ENCODE results near the gene STBD1.

The STBD1 gene

DNA sequence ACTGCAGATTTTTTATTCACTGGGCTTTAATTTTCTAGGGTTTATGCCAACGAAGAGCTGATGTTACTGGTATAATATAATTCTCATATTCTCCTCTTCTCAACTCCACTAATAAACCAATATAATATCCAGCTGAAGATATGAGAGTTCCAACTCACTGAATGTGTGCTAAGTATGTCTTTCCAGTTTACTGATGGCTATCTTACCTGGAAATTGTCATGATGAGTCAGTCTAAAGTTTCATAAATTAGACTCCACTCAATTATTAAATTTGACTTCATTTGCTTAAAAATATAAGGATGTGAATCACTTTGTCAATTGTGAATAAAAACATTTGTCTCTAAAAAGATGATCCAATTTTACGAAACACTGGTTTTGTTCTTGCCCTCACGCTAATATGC lies 28.4 kb downstream of the STBD1 start:
- Histone ChIP-seq H3K27ac (ENCODE audit: low read length) (no peak overlapping the region), H3K27me3 (ENCODE audit: low read depth, low read length) (no peaks in the 10 kb centered on the region), H2AFZ (ENCODE audit: low read depth, low read length) (no peak overlapping the region), H3K79me2 (ENCODE audit: low read length) (no peaks in the 10 kb centered on the region), H3K4me2 (ENCODE audit: low read length) (no peak overlapping the region), H3K4me1 (ENCODE audit: low read length) (no peaks in the 10 kb centered on the region), H3K4me3 (ENCODE audit: low read length) (no peak overlapping the region), H4K20me1 (ENCODE audit: insufficient read depth, low read length) (no peaks in the 10 kb centered on the region), H3K9ac (ENCODE audit: low read length) (no peak overlapping the region), H3K36me3 (replicated peaks; ENCODE audit: low read depth, low read length) (no peaks in the 10 kb centered on the region), H3K9me3 (ENCODE audit: insufficient read depth, low read length) (no peaks in the 10 kb centered on the region)
- TF ChIP-seq EZH2phosphoT487 (IDR thresholded peaks at IDR 0.05; ENCODE audit: low read depth), result no peak
- TF ChIP-seq, protein P1, sequence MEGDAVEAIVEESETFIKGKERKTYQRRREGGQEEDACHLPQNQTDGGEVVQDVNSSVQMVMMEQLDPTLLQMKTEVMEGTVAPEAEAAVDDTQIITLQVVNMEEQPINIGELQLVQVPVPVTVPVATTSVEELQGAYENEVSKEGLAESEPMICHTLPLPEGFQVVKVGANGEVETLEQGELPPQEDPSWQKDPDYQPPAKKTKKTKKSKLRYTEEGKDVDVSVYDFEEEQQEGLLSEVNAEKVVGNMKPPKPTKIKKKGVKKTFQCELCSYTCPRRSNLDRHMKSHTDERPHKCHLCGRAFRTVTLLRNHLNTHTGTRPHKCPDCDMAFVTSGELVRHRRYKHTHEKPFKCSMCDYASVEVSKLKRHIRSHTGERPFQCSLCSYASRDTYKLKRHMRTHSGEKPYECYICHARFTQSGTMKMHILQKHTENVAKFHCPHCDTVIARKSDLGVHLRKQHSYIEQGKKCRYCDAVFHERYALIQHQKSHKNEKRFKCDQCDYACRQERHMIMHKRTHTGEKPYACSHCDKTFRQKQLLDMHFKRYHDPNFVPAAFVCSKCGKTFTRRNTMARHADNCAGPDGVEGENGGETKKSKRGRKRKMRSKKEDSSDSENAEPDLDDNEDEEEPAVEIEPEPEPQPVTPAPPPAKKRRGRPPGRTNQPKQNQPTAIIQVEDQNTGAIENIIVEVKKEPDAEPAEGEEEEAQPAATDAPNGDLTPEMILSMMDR (IDR thresholded peaks at IDR 0.05; ENCODE audit: low read depth, low read length), result no peak

DNA sequence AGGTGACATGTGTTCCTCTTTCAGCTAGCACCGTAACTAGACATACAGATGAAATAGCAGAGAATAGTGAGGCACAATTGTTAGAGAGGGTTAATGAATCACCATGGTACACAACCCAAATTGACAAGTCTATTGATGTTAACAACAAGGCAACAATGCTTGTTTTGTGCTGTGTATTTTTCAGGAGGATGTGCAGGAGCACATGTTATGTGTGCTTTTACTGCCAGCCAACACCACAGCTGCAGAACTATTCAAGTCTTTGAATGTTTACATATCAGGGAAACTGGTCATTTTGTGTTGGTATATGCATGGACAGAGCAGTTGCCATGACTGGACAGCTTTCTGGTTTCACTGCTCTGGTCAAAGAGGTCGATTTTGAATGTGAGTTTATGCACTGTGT lies 32.8 kb downstream of the STBD1 start:
- Histone ChIP-seq H2AFZ (ENCODE audit: low read depth, low read length) (no peak overlapping the region), H3K9me3 (ENCODE audit: insufficient read depth, low read length) (no peaks in the 10 kb centered on the region)
- TF ChIP-seq EZH2phosphoT487 (IDR thresholded peaks at IDR 0.05; ENCODE audit: low read depth), result no peak
- TF ChIP-seq, protein P1 (IDR thresholded peaks at IDR 0.05; ENCODE audit: low read depth, low read length), result no peak

DNA sequence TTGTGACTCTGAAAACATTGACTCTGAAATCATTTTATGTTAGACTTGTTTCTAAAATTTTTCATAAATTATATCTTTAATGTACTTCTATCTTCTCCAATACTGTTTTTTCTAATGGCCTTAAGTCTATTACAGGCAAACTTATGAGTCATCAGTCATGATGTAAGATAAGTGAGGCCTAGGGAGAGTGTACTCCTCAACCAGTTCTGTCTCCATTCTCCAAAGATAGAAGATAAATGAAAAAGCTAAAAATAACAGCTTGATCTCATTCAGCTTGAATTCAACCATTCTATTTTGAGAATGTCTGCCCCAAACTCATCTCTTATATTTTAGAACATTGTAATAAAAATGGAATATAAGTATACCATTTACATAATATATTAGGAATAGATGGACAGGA lies 34.5 kb downstream of the STBD1 start:
- Histone ChIP-seq H3K79me2 (ENCODE audit: low read length) (no peaks in the 10 kb centered on the region), H3K27ac (ENCODE audit: low read length) (no peak overlapping the region), H3K4me2 (ENCODE audit: low read length) (no peak overlapping the region), H4K20me1 (ENCODE audit: insufficient read depth, low read length) (no peaks in the 10 kb centered on the region), H3K36me3 (replicated peaks; ENCODE audit: low read depth, low read length) (no peaks in the 10 kb centered on the region), H3K4me3 (ENCODE audit: low read length) (no peak overlapping the region), H3K4me1 (ENCODE audit: low read length) (no peaks in the 10 kb centered on the region), H3K9me3 (ENCODE audit: insufficient read depth, low read length) (no peaks in the 10 kb centered on the region), H2AFZ (ENCODE audit: low read depth, low read length) (no peak overlapping the region), H3K27me3 (ENCODE audit: low read depth, low read length) (no peaks in the 10 kb centered on the region), H3K9ac (ENCODE audit: low read length) (no peak overlapping the region)
- TF ChIP-seq, protein P1 (IDR thresholded peaks at IDR 0.05; ENCODE audit: low read depth, low read length), result no peak

More for the DNA sequence above, 32.8 kb downstream of the STBD1 start:
- H3K9ac ChIP-seq (ENCODE audit: low read length), result no peak overlapping the region
- no peak overlapping the region for H3K4me2 ChIP-seq (ENCODE audit: low read length)
- H3K36me3 ChIP-seq (replicated peaks; ENCODE audit: low read depth, low read length), result no peaks in the 10 kb centered on the region
- no peaks in the 10 kb centered on the region for H3K27me3 ChIP-seq (ENCODE audit: low read depth, low read length)
- H4K20me1 ChIP-seq (ENCODE audit: insufficient read depth, low read length), result no peaks in the 10 kb centered on the region
- no peak overlapping the region for H3K27ac ChIP-seq (ENCODE audit: low read length)
- H3K4me3 ChIP-seq (ENCODE audit: low read length), result no peak overlapping the region
- no peaks in the 10 kb centered on the region for H3K4me1 ChIP-seq (ENCODE audit: low read length)
- no peaks in the 10 kb centered on the region for H3K79me2 ChIP-seq (ENCODE audit: low read length)

- no peak overlapping the region for H3K27ac ChIP-seq (ENCODE audit: low read length)
- H3K4me1 ChIP-seq (ENCODE audit: low read length), result no peaks in the 10 kb centered on the region
- H3K4me3 ChIP-seq (ENCODE audit: low read length), result no peak overlapping the region
- H3K79me2 ChIP-seq (ENCODE audit: low read length), result no peaks in the 10 kb centered on the region
- no peak overlapping the region for H2AFZ ChIP-seq (ENCODE audit: low read depth, low read length)
- H3K9me3 ChIP-seq (ENCODE audit: insufficient read depth, low read length), result no peaks in the 10 kb centered on the region
- H3K27me3 ChIP-seq (ENCODE audit: low read depth, low read length), result no peaks in the 10 kb centered on the region
- TF ChIP-seq, protein P1 (IDR thresholded peaks at IDR 0.05; ENCODE audit: low read depth, low read length), result no peak
- TF ChIP-seq EZH2phosphoT487 (IDR thresholded peaks at IDR 0.05; ENCODE audit: low read depth), result no peak
- no peaks in the 10 kb centered on the region for H4K20me1 ChIP-seq (ENCODE audit: insufficient read depth, low read length)
- no peak overlapping the region for H3K4me2 ChIP-seq (ENCODE audit: low read length)
- no peaks in the 10 kb centered on the region for H3K36me3 ChIP-seq (replicated peaks; ENCODE audit: low read depth, low read length)
- no peak overlapping the region for H3K9ac ChIP-seq (ENCODE audit: low read length)
Observed at GRCh38 chr4:76342191-76342590, 35.7 kb downstream of the STBD1 start.
